ENCODE data around the gene CDH13. TPM values are rescaled to one million over a fixed set of nuclear protein-coding genes. Genes with fewer than 3 reads are reported as not detected.
A peak's percentile ranks its signal among the peaks of the same experiment; 100 is the strongest.

CDH13 gene
- total and polyA plus RNA-seq, 9 of the 15 experiments (the other 6 are each of a cell fraction or from before 2014, with no cell fraction given) = 0.03 TPM; not detected in 8

DNA sequence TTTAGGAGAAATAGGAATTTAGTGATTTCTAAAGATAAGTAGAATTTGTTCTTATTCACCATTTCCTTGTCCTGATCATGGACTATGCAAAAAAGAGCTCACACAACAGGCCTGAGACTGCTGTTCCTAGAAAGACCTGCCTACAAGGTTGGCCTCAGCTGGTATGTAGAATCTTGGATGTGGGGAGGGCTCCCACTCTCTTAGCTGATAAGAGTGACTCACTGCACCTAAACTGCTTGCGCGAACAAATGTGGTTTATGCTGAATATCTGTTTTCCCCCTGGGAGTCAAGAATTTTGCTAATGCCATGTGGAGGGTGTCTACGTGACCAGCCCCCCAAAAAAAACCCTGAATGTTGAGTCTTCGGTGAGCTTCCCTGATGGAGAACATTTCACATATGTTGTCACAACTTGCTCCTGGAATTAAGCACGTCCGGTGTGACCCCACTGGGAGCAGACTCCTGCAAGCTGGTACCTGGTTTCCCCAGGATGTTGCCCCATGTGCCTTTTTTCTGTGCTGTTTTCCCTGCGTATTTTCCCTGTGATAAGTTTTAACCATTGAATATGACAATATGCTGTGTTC, 1112.2 kb downstream of the CDH13 start:
- POLR2A ChIA-PET = interaction anchor here (0.6 kb wide), 1 partner anchor 10 kb away, joined by 3 read pairs; no protein-coding TSS in a partner anchor
- no peak overlapping the region for H3K4me2 ChIP-seq (ENCODE audit: insufficient read depth, low read length)
- FAIRE-seq (no peak), DNase-seq (ENCODE audit: extremely low read depth in 1 of 4, low spot score in 3 of 4) (no peak), ATAC-seq (no peak)
- no peaks in the 10 kb centered on the region for H3K36me3 ChIP-seq (ENCODE audit: control insufficient read depth, insufficient read depth, low read length)
- BruUV-seq (replicated peaks) = no TSS peak
- no peaks in the 10 kb centered on the region for H3K4me1 ChIP-seq (replicated peaks in 1 of 2; ENCODE audit: control insufficient read depth in 2 of 2, insufficient read depth in 2 of 2, low read length in 2 of 2)
- no peak overlapping the region for H3K4me3 ChIP-seq
- H2AFZ ChIP-seq (ENCODE audit: low read depth, low read length) = no peak overlapping the region
- TF ChIP-seq FOSL1 (tag; conservative IDR thresholded peaks at IDR 0.05) = peak; percentile 45
- TF ChIP-seq MYNN (IDR thresholded peaks at IDR 0.05) = no peak
- TF ChIP-seq MYNN (CRISPR knock-in tag; IDR thresholded peaks at IDR 0.05) = no peak
- TF ChIP-seq, protein P1, sequence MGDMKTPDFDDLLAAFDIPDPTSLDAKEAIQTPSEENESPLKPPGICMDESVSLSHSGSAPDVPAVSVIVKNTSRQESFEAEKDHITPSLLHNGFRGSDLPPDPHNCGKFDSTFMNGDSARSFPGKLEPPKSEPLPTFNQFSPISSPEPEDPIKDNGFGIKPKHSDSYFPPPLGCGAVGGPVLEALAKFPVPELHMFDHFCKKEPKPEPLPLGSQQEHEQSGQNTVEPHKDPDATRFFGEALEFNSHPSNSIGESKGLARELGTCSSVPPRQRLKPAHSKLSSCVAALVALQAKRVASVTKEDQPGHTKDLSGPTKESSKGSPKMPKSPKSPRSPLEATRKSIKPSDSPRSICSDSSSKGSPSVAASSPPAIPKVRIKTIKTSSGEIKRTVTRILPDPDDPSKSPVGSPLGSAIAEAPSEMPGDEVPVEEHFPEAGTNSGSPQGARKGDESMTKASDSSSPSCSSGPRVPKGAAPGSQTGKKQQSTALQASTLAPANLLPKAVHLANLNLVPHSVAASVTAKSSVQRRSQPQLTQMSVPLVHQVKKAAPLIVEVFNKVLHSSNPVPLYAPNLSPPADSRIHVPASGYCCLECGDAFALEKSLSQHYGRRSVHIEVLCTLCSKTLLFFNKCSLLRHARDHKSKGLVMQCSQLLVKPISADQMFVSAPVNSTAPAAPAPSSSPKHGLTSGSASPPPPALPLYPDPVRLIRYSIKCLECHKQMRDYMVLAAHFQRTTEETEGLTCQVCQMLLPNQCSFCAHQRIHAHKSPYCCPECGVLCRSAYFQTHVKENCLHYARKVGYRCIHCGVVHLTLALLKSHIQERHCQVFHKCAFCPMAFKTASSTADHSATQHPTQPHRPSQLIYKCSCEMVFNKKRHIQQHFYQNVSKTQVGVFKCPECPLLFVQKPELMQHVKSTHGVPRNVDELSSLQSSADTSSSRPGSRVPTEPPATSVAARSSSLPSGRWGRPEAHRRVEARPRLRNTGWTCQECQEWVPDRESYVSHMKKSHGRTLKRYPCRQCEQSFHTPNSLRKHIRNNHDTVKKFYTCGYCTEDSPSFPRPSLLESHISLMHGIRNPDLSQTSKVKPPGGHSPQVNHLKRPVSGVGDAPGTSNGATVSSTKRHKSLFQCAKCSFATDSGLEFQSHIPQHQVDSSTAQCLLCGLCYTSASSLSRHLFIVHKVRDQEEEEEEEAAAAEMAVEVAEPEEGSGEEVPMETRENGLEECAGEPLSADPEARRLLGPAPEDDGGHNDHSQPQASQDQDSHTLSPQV (IDR thresholded peaks at IDR 0.05) = no peak
- no peak for TF ChIP-seq ZNF445 (CRISPR knock-in tag; IDR thresholded peaks at IDR 0.05; ENCODE audit: low read depth)
- no peak for TF ChIP-seq TCF3 (CRISPR knock-in tag; IDR thresholded peaks at IDR 0.05)
- no peak for TF ChIP-seq ATF1 (CRISPR knock-in tag; IDR thresholded peaks at IDR 0.05)
- no peak for TF ChIP-seq ATF1 (tag; IDR thresholded peaks at IDR 0.05)
- no peak for TF ChIP-seq ZNF778 (CRISPR knock-in tag; IDR thresholded peaks at IDR 0.05)
- no peak for TF ChIP-seq ZNF764 (CRISPR knock-in tag; IDR thresholded peaks at IDR 0.05; ENCODE audit: low read depth)
- no peaks in the 10 kb centered on the region for H3K79me2 ChIP-seq (ENCODE audit: control insufficient read depth, insufficient read depth, low read length)
- H3K9ac ChIP-seq (ENCODE audit: insufficient read depth in 1 of 2, low read depth in 2 of 2, low read length in 2 of 2) = no peak overlapping the region
- peaks cover 3 to 16% of the 10 kb centered on the region in 2 experiments; a peak in 4 of 5 replicates for H3K27me3 ChIP-seq (ENCODE audit: control insufficient read depth in 2 of 2, insufficient read depth in 2 of 2, low read length in 2 of 2)
- no peaks in the 10 kb centered on the region; the same call in 1 of the 2 replicates for H4K20me1 ChIP-seq (replicated peaks; ENCODE audit: control insufficient read depth, insufficient read depth, low read length)
- H3K9me3 ChIP-seq (replicated peaks; ENCODE audit: control insufficient read depth, insufficient read depth, low read depth, low read length) = peaks cover 4% of the 10 kb centered on the region; the same call in 1 of the 2 replicates
- no peaks in the 10 kb centered on the region for H3K9me1 ChIP-seq (ENCODE audit: control insufficient read depth, insufficient read depth, low read length)
- intact Hi-C loops (cut with micrococcal nuclease) (no loop called here), in situ Hi-C loops (cut with MboI) (no loop called here)
- WGBS (ENCODE audit: insufficient coverage, low coverage, missing lambda C conversion rate) = 0% methylated on average over 7 of the region's 7 CpGs
- CTCF ChIA-PET (ENCODE audit: low intra/inter-chr PET ratio) = no interaction called here
- H3K27ac ChIP-seq (ENCODE audit: extremely low read depth, low read depth, low read length) = no peak overlapping the region

Measured in K562 (cell line).